ENCODE measurements around the gene SPRR2F. TPM values are rescaled to one million over a fixed set of nuclear protein-coding genes. Genes with fewer than 3 reads are reported as not detected.

Gene SPRR2F
- polyA plus RNA-seq, 1 experiment: not detected

GRCh38 chr1:153072806-153073726 is 40.2 kb downstream of the SPRR2F start:
- POLR2A ChIA-PET: no interaction called here
- CTCF ChIA-PET: no interaction called here
- DNase-seq (ENCODE audit: low read depth): no peak
- Histone ChIP-seq H3K4me3 (ENCODE audit: low read depth, low read length) (no peak overlapping the region), H3K27me3 (ENCODE audit: control insufficient read depth, insufficient read depth, low read length) (no peaks in the 10 kb centered on the region), H3K36me3 (ENCODE audit: control insufficient read depth, insufficient read depth, low read length) (no peaks in the 10 kb centered on the region)
- TF ChIP-seq CTCF (IDR thresholded peaks at IDR 0.05; ENCODE audit: insufficient read depth, low read depth, low read length): no peak

DNA sequence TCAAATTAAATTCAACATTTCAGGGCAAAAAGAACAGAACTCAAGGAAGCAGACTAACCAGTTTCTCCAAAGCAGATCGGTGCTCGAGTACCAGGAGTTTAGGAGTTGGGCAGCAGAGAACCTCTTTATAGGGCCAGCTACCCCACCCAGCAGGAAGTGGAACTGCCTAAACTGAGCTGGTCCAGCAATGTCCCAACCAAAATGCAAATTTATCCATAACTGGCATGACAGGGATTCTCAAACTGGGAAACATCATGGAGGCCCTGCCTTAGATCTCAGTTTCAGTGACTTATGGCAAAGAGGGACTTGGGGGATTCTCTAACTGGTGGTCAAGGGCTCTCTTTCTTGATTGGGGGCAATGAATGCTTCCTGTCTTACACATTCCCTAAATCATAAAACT is 41.8 kb downstream of the SPRR2F start, which contains the start of gene SPRR2B:
Gene SPRR2B, minus strand, starts transcription at position 101 of the 400 bp plus-strand sequence. CDS start 772 bp downstream, outside the sequence.
- DNase-seq (ENCODE audit: low read depth): no peak
- ChIA-PET POLR2A (no interaction called here), CTCF (no interaction called here)
- no peak for TF ChIP-seq CTCF (IDR thresholded peaks at IDR 0.05; ENCODE audit: insufficient read depth, low read depth, low read length)
- Histone ChIP-seq H3K36me3 (ENCODE audit: control insufficient read depth, insufficient read depth, low read length) (no peaks in the 10 kb centered on the region), H3K4me3 (ENCODE audit: low read depth, low read length) (no peak within 1 kb of the TSS), H3K27me3 (ENCODE audit: control insufficient read depth, insufficient read depth, low read length) (no peaks in the 10 kb centered on the region)

DNA sequence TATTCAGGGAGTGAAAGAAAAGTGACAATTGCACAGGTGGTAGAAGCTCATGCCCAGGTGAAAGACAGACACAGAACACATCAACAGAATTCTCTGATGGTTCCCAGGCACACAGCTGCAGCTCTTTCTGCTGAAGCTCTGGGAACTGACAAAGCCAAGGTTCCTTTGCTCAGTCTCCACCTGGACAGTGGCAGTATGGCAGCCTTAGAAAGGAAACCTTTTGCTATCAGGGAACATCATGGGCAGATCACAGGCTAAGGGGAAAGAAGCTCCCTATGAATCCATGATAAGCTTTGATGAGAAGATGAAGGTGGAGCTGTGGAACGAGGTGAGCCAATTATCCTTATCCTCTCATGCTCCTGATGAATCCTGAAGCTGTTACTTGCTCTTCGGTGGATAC is 43.1 kb downstream of the SPRR2F start:
- H3K27me3 ChIP-seq (ENCODE audit: control insufficient read depth, insufficient read depth, low read length): no peaks in the 10 kb centered on the region
- CTCF ChIA-PET: no interaction called here
- H3K4me3 ChIP-seq (ENCODE audit: low read depth, low read length): no peak overlapping the region
- POLR2A ChIA-PET: no interaction called here
- no peak for DNase-seq (ENCODE audit: low read depth)
- no peak for TF ChIP-seq CTCF (IDR thresholded peaks at IDR 0.05; ENCODE audit: insufficient read depth, low read depth, low read length)
- H3K36me3 ChIP-seq (ENCODE audit: control insufficient read depth, insufficient read depth, low read length): no peaks in the 10 kb centered on the region

Small RNA genes within 50 kb of the gene (small RNA-seq; reads per million reads assigned to genes)
- not detected for gene SPRR2C (ENCODE audit: insufficient read length, low read depth, low replicate concordance)

Other genes with a start within 250 kb of the SPRR2F start
- not detected in 2 replicates for gene SMCP, start 235.2 kb downstream of the SPRR2F start, polyA plus RNA-seq (2011; rRNA removed)
- gene IVL, start 205.0 kb downstream of the SPRR2F start, polyA plus RNA-seq (2011; rRNA removed): 0.05 TPM in 1 of 2 replicates, not detected in the other
- gene SPRR5, start 166.3 kb downstream of the SPRR2F start, polyA plus RNA-seq (2011; rRNA removed): not detected in 2 replicates
- gene SPRR4, start 142.9 kb downstream of the SPRR2F start, polyA plus RNA-seq (2011; rRNA removed): not detected in 2 replicates
- gene SPRR1A, start 129.4 kb downstream of the SPRR2F start, polyA plus RNA-seq (2011; rRNA removed): not detected in 2 replicates
- gene SPRR3, start 111.8 kb downstream of the SPRR2F start, polyA plus RNA-seq (2011; rRNA removed): not detected in 2 replicates
- gene SPRR1B, start 82.3 kb downstream of the SPRR2F start, polyA plus RNA-seq (2011; rRNA removed): not detected in 2 replicates
- gene SPRR2D, start 72.4 kb downstream of the SPRR2F start, polyA plus RNA-seq (2011; rRNA removed): not detected in 2 replicates
- gene SPRR2A, start 56.0 kb downstream of the SPRR2F start, polyA plus RNA-seq (2011; rRNA removed): not detected in 2 replicates
- not detected in 2 replicates for gene SPRR2B, start 41.9 kb downstream of the SPRR2F start, polyA plus RNA-seq (2011; rRNA removed)
- not detected in 2 replicates for gene SPRR2E, start 19.0 kb downstream of the SPRR2F start, polyA plus RNA-seq (2011; rRNA removed)
- not detected in 2 replicates for gene SPRR2G, start 37.4 kb upstream of the SPRR2F start, polyA plus RNA-seq (2011; rRNA removed)
- gene LELP1, start 89.9 kb upstream of the SPRR2F start, polyA plus RNA-seq (2011; rRNA removed): not detected in 2 replicates
- gene PRR9, start 104.1 kb upstream of the SPRR2F start, polyA plus RNA-seq (2011; rRNA removed): not detected in 2 replicates
- not detected in 2 replicates for gene LORICRIN, start 146.2 kb upstream of the SPRR2F start, polyA plus RNA-seq (2011; rRNA removed)
- not detected in 2 replicates for gene PGLYRP3, start 199.4 kb upstream of the SPRR2F start, polyA plus RNA-seq (2011; rRNA removed)
- not detected in 2 replicates for gene PGLYRP4, start 235.3 kb upstream of the SPRR2F start, polyA plus RNA-seq (2011; rRNA removed)
- not detected in 2 replicates for gene S100A9, start 244.3 kb upstream of the SPRR2F start, polyA plus RNA-seq (2011; rRNA removed)